K562 (cell line): ENCODE measurements around the gene GALNT18.

Experiments
- CTCF ChIP-seq, 3 experiments: IDR thresholded peaks in 2 of 3; conservative IDR thresholded peaks in 1 of 3; 2 replicates each; pipeline ENCODE4 v1.5.1; 2011 to 2012; ENCODE audit warnings: low read length in 3 of 3, mild to moderate bottlenecking in 3 of 3, control low read depth in 2 of 3, improper control_type of control experiment in 1 of 3, inconsistent platforms in 1 of 3, low read depth in 1 of 3, mixed read lengths in 1 of 3, moderate library complexity in 1 of 3; ENCODE audit not compliant: insufficient read depth in 2 of 3
- IRF9 ChIP-seq: fragments of 450-650 bp; IDR thresholded peaks from 2 replicates; pipeline ENCODE4 v1.6.1; 2016; ENCODE audit warnings: missing biosample characterization, missing genetic modification characterization
- JUN ChIP-seq, 2 experiments: sonication (generic) in 1 of 2; formaldehyde crosslinking in 1 of 2; IDR thresholded peaks; 2 replicates each; pipeline versions ENCODE4 v1.6.1 to v1.8.0; 2012 to 2022; ENCODE audit warnings: borderline replicate concordance in 2 of 2, mild to moderate bottlenecking in 2 of 2, improper control_type of control experiment in 1 of 2, low read depth in 1 of 2, low read length in 1 of 2, missing genetic modification reagents in 1 of 2
- MLX ChIP-seq, 2 experiments: fragments of 450-650 bp in 1 of 2; sonication (generic) in 1 of 2; formaldehyde crosslinking; conservative IDR thresholded peaks; 2 replicates each; pipeline versions ENCODE4 v1.4.0 to v1.8.1; 2020 to 2022; ENCODE audit warnings: mild to moderate bottlenecking in 1 of 2, missing genetic modification reagents in 1 of 2
- NFRKB ChIP-seq: fragments of 450-650 bp; IDR thresholded peaks from 2 replicates; pipeline ENCODE4 v1.6.1; 2016; ENCODE audit warnings: low read depth
- USF2 ChIP-seq: sonication (generic); formaldehyde crosslinking; IDR thresholded peaks from 2 replicates; pipeline ENCODE4 v1.5.0; 2020; ENCODE audit warnings: missing genetic modification reagents
- YY1 ChIP-seq, 3 experiments: IDR thresholded peaks; 2 replicates each; pipeline ENCODE4 v1.6.1; 2011; ENCODE audit warnings: low read length in 2 of 3, mild to moderate bottlenecking in 2 of 3, moderate library complexity in 2 of 3, borderline replicate concordance in 1 of 3, control low read depth in 1 of 3, low read depth in 1 of 3; ENCODE audit not compliant: insufficient read depth in 3 of 3, insufficient replicate concordance in 2 of 3, control insufficient read depth in 1 of 3, insufficient read length in 1 of 3; ENCODE audit errors: extremely low read depth in 1 of 3
- ZNF436 ChIP-seq: fragments of 250-450, 450-650 bp; sonication (Bioruptor Pico); formaldehyde crosslinking; IDR thresholded peaks from 2 replicates; pipeline ENCODE4 v1.7.0; 2020; ENCODE audit warnings: mild to moderate bottlenecking
- ZNF444 ChIP-seq: fragments of 250-450 bp; sonication (Bioruptor Pico); IDR thresholded peaks from 2 replicates; pipeline ENCODE4 v1.4.0; 2020; ENCODE audit warnings: mild to moderate bottlenecking, moderate library complexity
- ZNF740 ChIP-seq, 3 experiments: fragments of 200-800 bp in 1 of 3; sonication (Bioruptor generic) in 1 of 3; sonication (generic) in 1 of 3; formaldehyde crosslinking in 1 of 3; IDR thresholded peaks; 2 replicates each; pipeline versions ENCODE4 v1.6.1 to v1.8.0; 2016 to 2022; ENCODE audit warnings: mild to moderate bottlenecking in 2 of 3, missing compliant biosample characterization in 2 of 3, missing genetic modification characterization in 2 of 3, missing genetic modification reagents in 1 of 3

- no peak for TF ChIP-seq ZNF740 (CRISPR knock-in tag; IDR thresholded peaks at IDR 0.05)
- no peak for TF ChIP-seq ZNF740 (tag; IDR thresholded peaks at IDR 0.05)
- TF ChIP-seq JUN (IDR thresholded peaks at IDR 0.05; ENCODE audit: borderline replicate concordance, low read depth, low read length), result no peak
- TF ChIP-seq JUN (CRISPR knock-in tag; IDR thresholded peaks at IDR 0.05; ENCODE audit: borderline replicate concordance), result no peak
- no peak for TF ChIP-seq ZNF444 (CRISPR knock-in tag)
- TF ChIP-seq YY1 (IDR thresholded peaks at IDR 0.05; ENCODE audit: borderline replicate concordance in 1 of 3, control insufficient read depth in 1 of 3, extremely low read depth in 1 of 3, insufficient read depth in 3 of 3, insufficient read length in 1 of 3, insufficient replicate concordance in 2 of 3, low read depth in 1 of 3, low read length in 2 of 3), result no peak
- TF ChIP-seq CTCF (IDR thresholded peaks at IDR 0.05 in 2 of 3, conservative IDR thresholded peaks at IDR 0.05 in 1 of 3; ENCODE audit: insufficient read depth in 2 of 3, low read depth in 1 of 3, low read length in 3 of 3), result no peak
- no peak for TF ChIP-seq MLX (CRISPR knock-in tag; conservative IDR thresholded peaks at IDR 0.05)
- TF ChIP-seq IRF9 (tag), result no peak
- TF ChIP-seq ZNF436 (CRISPR knock-in tag), result no peak
- no peak for TF ChIP-seq NFRKB
- no peak for TF ChIP-seq USF2
These were observed 390.0 kb downstream of the GALNT18 start for GRCh38 chr11:11231763-11232162.
